GM12878 (cell line): ENCODE results near the gene TP73. TPM values are rescaled to one million over a fixed set of nuclear protein-coding genes. Genes with fewer than 3 reads are reported as not detected.

Experiments
- FOXM1 ChIP-seq: IDR thresholded peaks from 2 replicates; pipeline ENCODE4 v1.6.1; 2012; ENCODE audit warnings: low read depth, mild to moderate bottlenecking, inconsistent platforms, low read length, moderate library complexity
- HDAC2 ChIP-seq: fragments of 200-600 bp; sonication (generic); IDR thresholded peaks from 2 replicates; pipeline ENCODE4 v1.6.1; 2017
- NFIC ChIP-seq: IDR thresholded peaks from 2 replicates; pipeline ENCODE4 v1.6.1; 2012; ENCODE audit warnings: low read depth, mild to moderate bottlenecking, inconsistent platforms, low read length, moderate library complexity
- PAX5 ChIP-seq: IDR thresholded peaks from 2 replicates; pipeline ENCODE4 v1.6.1; 2011; ENCODE audit warnings: low read depth, low read length, borderline replicate concordance
- PML ChIP-seq: IDR thresholded peaks from 2 replicates; pipeline ENCODE4 v1.6.1; 2012; ENCODE audit warnings: low read length, inconsistent platforms
- PRDM15 ChIP-seq: fragments of 450-650 bp; formaldehyde crosslinking; IDR thresholded peaks from 2 replicates; pipeline ENCODE4 v1.4.0; 2020; ENCODE audit warnings: mild to moderate bottlenecking, moderate library complexity
- RAD51 ChIP-seq: fragments of 450-650 bp; IDR thresholded peaks from 2 replicates; pipeline ENCODE4 v1.6.1; 2016; ENCODE audit warnings: moderate library complexity, mild to moderate bottlenecking, inconsistent platforms
- RB1 ChIP-seq: fragments of 450-650 bp; formaldehyde crosslinking; IDR thresholded peaks from 2 replicates; pipeline ENCODE4 v1.6.1; 2017; ENCODE audit warnings: mild to moderate bottlenecking, borderline replicate concordance
- RCOR1 ChIP-seq: conservative IDR thresholded peaks from 2 replicates; pipeline ENCODE4 v1.6.1; 2012; ENCODE audit warnings: low read depth, low read length, improper control_type of control experiment
- STAT1 ChIP-seq: fragments of 450-650 bp; conservative IDR thresholded peaks from 2 replicates; pipeline ENCODE4 v1.6.1; 2014; ENCODE audit warnings: antibody characterized with exemption, mild to moderate bottlenecking
- STAT3 ChIP-seq: IDR thresholded peaks from 2 replicates; pipeline ENCODE4 v1.6.1; 2011; ENCODE audit warnings: low read depth, low read length, improper control_type of control experiment
- SUPT20H ChIP-seq: IDR thresholded peaks from 2 replicates; pipeline ENCODE4 v1.6.1; 2011; ENCODE audit warnings: low read depth, mild to moderate bottlenecking, low read length, moderate library complexity, borderline replicate concordance; ENCODE audit not compliant: control insufficient read depth
- ZBTB4 ChIP-seq: fragments of 450-650 bp; formaldehyde crosslinking; IDR thresholded peaks from 2 replicates; pipeline ENCODE4 v1.4.0; 2022; ENCODE audit warnings: mild to moderate bottlenecking, moderate library complexity
- ZNF592 ChIP-seq: fragments of 450-650 bp; IDR thresholded peaks from 2 replicates; pipeline ENCODE4 v1.6.1; 2017; ENCODE audit warnings: mild to moderate bottlenecking, moderate library complexity
- ZNF622 ChIP-seq: fragments of 450-650 bp; IDR thresholded peaks from 2 replicates; pipeline ENCODE4 v1.6.1; 2017; ENCODE audit warnings: mild to moderate bottlenecking, inconsistent platforms
- polyA plus RNA-seq, 11 experiments: library from polyadenylated mRNA; depleted of rRNA in 4 of 11; unstranded in 6 of 11; stranded (reverse) in 5 of 11; fragments of >200 nt; fragmentation: Nextera tagmentation in 4 of 11; fragmentation: Illumina TruSeq in 1 of 11; extraction: Ambion mirVana in 4 of 11; extraction: Trizol in 1 of 11; gene quantifications; 1 replicate in 1 of 11; 2 replicates in 10 of 11; pipeline versions ENCODE4 v1.2.1 to v1.2.3, GENCODE V29; 2011 to 2016; ENCODE audit warnings: inconsistent platforms in 2 of 11, missing spikeins in 2 of 11, low read depth in 1 of 11
- total RNA-seq, 4 experiments: library from RNA; depleted of rRNA in 3 of 4; stranded (reverse); fragments of >200 nt in 3 of 4; fragmentation: Illumina TruSeq in 1 of 4; extraction: Trizol in 1 of 4; gene quantifications; 2 replicates each; pipeline versions ENCODE4 v1.2.1 to v1.2.3, GENCODE V29; 2013 to 2021
- TF ChIP-seq, protein P1 (sequence below): fragments of 450-650 bp; IDR thresholded peaks from 2 replicates; pipeline ENCODE4 v1.6.1; 2016; ENCODE audit warnings: mild to moderate bottlenecking
- TF ChIP-seq, protein P2 (sequence below): fragments of 450-650 bp; conservative IDR thresholded peaks from 2 replicates; pipeline ENCODE4 v1.6.1; 2017; ENCODE audit warnings: mild to moderate bottlenecking, moderate library complexity

Gene TP73
- total and polyA plus RNA-seq, 10 of the 15 experiments (the other 5 are each of a cell fraction or from before 2014, with no cell fraction given), result 0.08 to 54.2 (median 14.9) TPM

DNA sequence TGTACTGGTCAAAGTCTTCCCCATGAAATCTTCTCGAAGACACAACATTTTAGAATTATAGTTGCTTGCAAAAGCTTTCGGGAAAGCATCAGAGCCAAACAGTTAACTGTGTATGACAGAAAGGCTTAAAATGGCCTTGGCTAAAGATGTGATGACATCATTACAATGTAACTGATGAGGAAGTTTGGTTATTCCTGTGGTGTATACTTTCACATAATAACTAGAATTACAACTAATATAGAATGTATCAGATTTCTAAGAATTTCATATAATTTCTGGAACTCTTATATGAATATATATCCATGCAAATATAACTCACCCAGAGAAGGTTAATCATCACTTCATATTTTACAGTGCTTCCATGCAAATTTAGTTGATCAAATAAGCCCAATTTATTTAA is 8.4 kb downstream of the TP73 start (continued):
- TF ChIP-seq PRDM15 (CRISPR knock-in tag), result no peak
- TF ChIP-seq, protein P1, sequence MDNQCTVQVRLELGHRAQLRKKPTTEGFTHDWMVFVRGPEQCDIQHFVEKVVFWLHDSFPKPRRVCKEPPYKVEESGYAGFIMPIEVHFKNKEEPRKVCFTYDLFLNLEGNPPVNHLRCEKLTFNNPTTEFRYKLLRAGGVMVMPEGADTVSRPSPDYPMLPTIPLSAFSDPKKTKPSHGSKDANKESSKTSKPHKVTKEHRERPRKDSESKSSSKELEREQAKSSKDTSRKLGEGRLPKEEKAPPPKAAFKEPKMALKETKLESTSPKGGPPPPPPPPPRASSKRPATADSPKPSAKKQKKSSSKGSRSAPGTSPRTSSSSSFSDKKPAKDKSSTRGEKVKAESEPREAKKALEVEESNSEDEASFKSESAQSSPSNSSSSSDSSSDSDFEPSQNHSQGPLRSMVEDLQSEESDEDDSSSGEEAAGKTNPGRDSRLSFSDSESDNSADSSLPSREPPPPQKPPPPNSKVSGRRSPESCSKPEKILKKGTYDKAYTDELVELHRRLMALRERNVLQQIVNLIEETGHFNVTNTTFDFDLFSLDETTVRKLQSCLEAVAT, result no peak
- TF ChIP-seq STAT1, result no peak
- TF ChIP-seq SUPT20H, result no peak
- no peak for TF ChIP-seq PAX5
- no peak for TF ChIP-seq NFIC
- no peak for TF ChIP-seq HDAC2
- TF ChIP-seq RCOR1, result no peak
- TF ChIP-seq RAD51, result no peak
- peak; percentile 26; the same call in 1 of the 2 replicates for TF ChIP-seq FOXM1
- no peak for TF ChIP-seq ZNF592
- no peak for TF ChIP-seq ZBTB4 (CRISPR knock-in tag)
- TF ChIP-seq RB1, result no peak
- TF ChIP-seq PML, result no peak
- no peak for TF ChIP-seq ZNF622
- TF ChIP-seq, protein P2, sequence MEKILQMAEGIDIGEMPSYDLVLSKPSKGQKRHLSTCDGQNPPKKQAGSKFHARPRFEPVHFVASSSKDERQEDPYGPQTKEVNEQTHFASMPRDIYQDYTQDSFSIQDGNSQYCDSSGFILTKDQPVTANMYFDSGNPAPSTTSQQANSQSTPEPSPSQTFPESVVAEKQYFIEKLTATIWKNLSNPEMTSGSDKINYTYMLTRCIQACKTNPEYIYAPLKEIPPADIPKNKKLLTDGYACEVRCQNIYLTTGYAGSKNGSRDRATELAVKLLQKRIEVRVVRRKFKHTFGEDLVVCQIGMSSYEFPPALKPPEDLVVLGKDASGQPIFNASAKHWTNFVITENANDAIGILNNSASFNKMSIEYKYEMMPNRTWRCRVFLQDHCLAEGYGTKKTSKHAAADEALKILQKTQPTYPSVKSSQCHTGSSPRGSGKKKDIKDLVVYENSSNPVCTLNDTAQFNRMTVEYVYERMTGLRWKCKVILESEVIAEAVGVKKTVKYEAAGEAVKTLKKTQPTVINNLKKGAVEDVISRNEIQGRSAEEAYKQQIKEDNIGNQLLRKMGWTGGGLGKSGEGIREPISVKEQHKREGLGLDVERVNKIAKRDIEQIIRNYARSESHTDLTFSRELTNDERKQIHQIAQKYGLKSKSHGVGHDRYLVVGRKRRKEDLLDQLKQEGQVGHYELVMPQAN, result no peak
- TF ChIP-seq STAT3, result no peak
